ENCODE measurements around the gene BAX.
"Not testable (repeated sequence)": the region's sequence is repeated elsewhere in the genome, so short reads cannot be mapped to it uniquely, and the experiment has no call there.

Gene BAX

DNA sequence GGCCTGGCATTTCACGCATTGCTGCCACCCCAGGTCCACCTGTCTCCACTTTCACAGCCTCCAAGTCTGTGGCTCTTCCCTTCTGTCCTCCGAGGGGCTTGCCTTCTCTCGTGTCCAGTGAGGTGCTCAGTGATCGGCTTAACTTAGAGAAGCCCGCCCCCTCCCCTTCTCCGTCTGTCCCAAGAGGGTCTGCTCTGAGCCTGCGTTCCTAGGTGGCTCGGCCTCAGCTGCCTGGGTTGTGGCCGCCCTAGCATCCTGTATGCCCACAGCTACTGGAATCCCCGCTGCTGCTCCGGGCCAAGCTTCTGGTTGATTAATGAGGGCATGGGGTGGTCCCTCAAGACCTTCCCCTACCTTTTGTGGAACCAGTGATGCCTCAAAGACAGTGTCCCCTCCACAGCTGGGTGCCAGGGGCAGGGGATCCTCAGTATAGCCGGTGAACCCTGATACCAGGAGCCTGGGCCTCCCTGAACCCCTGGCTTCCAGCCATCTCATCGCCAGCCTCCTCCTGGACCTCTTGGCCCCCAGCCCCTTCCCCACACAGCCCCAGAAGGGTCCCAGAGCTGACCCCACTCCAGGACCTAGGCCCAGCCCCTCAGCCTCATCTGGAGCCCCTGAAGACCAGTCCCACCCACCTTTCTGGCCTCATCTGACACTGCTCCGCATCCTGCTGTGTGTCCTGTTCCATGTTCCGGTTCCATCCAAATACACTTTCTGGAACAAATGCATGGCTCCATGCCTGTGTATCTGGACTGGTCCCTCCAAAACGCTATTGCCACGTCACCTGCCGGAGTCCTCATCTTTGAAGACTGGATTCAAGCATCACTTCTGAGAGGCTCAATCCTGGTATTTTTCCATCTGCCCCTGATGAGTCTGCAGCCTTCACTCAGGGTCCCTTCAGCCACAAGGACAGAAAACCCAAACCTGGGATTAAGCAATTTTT is 31.9 kb upstream of the BAX start:
- no peak for DNase-seq (ENCODE audit: low read depth)
- TF ChIP-seq, protein P1, sequence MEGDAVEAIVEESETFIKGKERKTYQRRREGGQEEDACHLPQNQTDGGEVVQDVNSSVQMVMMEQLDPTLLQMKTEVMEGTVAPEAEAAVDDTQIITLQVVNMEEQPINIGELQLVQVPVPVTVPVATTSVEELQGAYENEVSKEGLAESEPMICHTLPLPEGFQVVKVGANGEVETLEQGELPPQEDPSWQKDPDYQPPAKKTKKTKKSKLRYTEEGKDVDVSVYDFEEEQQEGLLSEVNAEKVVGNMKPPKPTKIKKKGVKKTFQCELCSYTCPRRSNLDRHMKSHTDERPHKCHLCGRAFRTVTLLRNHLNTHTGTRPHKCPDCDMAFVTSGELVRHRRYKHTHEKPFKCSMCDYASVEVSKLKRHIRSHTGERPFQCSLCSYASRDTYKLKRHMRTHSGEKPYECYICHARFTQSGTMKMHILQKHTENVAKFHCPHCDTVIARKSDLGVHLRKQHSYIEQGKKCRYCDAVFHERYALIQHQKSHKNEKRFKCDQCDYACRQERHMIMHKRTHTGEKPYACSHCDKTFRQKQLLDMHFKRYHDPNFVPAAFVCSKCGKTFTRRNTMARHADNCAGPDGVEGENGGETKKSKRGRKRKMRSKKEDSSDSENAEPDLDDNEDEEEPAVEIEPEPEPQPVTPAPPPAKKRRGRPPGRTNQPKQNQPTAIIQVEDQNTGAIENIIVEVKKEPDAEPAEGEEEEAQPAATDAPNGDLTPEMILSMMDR (IDR thresholded peaks at IDR 0.05; ENCODE audit: low read length, missing control alignments), result no peak
- H3K4me3 ChIP-seq (replicated peaks; ENCODE audit: low read depth, low read length), result no peak overlapping the region

DNA sequence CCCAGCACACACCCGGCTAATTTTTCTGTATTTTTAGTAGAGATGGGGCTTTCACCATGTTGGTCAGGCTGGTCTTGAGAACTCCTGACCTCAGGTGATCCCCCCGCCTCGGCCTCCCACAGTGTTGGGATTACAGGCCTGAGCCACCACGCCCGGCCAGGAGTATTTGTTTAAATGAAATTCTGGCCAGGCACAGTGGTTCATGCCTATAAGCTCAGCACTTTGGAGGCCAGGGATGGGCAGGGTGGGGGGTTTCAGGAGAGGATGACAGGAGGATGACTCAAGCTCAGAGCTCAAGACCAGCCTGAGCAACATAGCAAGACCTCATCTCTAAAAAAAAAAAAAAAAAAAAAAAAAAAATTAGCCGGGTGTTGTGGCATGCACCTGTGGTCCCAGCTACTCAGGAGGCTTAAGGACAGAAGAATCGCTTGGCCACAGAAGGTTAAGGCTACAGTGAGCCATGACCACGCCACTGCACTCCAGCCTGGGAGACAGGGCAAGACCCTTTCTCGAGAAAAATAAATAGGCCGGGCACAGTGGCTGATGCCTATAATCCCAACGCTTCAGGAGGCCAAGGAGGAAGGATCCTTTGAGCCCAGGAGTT is 29.3 kb upstream of the BAX start:
- DNase-seq (ENCODE audit: low read depth), result peak; percentile 63
- no peak overlapping the region for H3K4me3 ChIP-seq (replicated peaks; ENCODE audit: low read depth, low read length)
- TF ChIP-seq, protein P1 (IDR thresholded peaks at IDR 0.05; ENCODE audit: low read length, missing control alignments), result no peak

DNA sequence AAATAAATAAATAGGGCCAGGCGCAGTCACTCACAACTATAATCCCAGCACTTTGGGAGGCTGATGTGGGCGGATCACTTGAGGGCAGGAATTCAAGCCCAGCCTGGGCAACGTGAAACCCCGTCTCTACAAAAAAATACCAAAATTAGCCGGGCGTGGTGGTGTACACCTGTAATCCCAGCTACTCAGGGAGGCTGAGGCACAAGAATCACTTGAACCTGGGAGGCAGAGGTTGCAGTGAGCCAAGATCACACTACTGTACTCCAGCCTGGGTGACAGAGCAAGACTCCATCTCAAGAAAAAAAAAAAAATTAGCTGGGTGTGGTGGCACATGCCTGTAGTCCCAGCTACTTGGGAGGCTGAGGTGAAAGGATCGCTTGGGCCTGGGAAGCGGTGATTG is 28.8 kb upstream of the BAX start:
- not testable (repeated sequence) for H3K4me3 ChIP-seq (replicated peaks; ENCODE audit: low read depth, low read length); DNase-seq (ENCODE audit: low read depth)

- no peak overlapping the region for H3K4me3 ChIP-seq (replicated peaks; ENCODE audit: low read depth, low read length)
- peak; percentile 98 for DNase-seq (ENCODE audit: low read depth)
- TF ChIP-seq, protein P1 (IDR thresholded peaks at IDR 0.05; ENCODE audit: low read length, missing control alignments), result no peak
Measured at GRCh38 chr19:48926909-48927308, 27.8 kb upstream of the BAX start.

GRCh38 chr19:48927692-48928091 is 27.0 kb upstream of the BAX start:
- not testable (repeated sequence) for H3K4me3 ChIP-seq (replicated peaks; ENCODE audit: low read depth, low read length); DNase-seq (ENCODE audit: low read depth)

DNA sequence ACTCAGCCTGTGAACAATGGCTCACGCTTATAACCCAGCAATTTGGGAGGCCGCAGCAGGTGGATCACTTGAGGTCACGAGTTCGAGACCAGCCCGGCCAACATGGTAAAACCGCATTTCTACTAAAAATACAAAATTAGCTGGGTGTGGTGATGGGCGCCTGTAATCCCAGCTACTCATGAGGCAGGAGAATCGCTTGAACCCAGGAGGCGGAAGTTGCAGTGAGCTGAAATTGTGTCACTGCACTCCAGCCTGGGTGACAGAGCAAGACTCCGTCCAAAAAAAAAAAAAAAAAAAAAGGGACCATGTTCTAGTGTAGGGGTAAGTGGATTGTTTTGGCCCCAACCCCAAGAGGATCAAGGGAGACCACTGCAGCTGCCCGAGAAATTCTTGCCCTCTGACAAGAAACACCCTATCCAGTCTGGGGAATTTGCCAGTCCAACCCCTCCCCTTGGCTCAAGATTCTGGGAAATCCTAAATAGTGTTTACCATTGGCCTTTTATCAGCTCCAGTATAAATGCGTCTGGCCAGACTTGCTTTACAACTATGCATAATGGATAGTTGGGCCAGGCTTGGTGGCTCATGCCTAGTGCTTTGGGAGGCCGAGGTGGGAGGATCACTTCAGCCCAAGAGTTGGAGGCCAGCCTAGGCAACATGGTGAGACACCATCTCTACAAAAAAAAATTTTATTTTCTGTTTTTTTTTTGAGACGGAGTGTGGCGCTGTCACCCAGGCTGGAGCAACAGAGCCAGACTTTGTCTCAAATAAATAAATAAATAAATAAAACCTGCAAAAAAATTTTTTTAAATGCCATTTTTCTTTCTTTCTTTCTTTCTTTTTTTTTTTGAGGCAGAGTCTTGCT is 26.3 kb upstream of the BAX start:
- H3K4me3 ChIP-seq (replicated peaks; ENCODE audit: low read depth, low read length), result no peak overlapping the region
- TF ChIP-seq, protein P1 (IDR thresholded peaks at IDR 0.05; ENCODE audit: low read length, missing control alignments), result no peak
- peak; percentile 44 for DNase-seq (ENCODE audit: low read depth)

DNA sequence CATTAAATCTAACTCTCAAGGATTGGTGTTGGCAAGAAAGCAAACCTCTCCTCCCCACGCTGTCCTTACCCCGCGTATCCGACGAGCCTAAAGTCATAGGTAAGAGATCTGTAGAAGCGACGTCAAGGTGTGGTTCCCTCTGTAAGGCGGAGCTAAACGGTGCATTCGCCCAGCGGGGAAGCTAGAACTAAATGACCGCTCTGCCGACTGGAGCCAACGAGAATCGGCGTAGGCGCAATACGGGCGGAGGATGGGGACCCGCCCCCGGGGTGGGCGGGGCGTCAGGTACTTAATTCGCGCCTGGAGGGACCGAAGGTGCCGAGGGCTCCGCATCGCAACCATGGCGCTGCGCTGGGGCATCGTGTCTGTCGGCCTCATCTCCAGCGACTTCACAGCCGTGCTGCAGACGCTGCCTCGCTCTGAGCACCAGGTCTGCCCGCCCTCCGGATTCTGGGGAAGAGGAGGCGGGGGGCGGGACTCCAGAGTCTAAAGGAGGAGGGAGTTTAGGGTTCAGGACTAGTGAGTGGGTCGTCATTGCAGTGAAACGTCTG is 21.2 kb upstream of the BAX start, which contains the start of gene DHDH:
Gene DHDH (plus strand): TSS at position 318 of the 551 bp plus-strand sequence. CDS start 23 bp downstream, at position 341.
- TF ChIP-seq, protein P1 (IDR thresholded peaks at IDR 0.05; ENCODE audit: low read length, missing control alignments), result no peak
- DNase-seq (ENCODE audit: low read depth), result peak; percentile 49
- H3K4me3 ChIP-seq (replicated peaks; ENCODE audit: low read depth, low read length), result peak within 1 kb of the TSS; percentile 51

Measured in fibroblast of pulmonary artery (primary cell).